CD4-positive, CD25-positive, alpha-beta regulatory T cell (primary cell): Measurements from ENCODE around the gene KIF21B. TPM values are rescaled to one million over a fixed set of nuclear protein-coding genes. Genes with fewer than 3 reads are reported as not detected.
A peak's percentile ranks its signal among the peaks of the same experiment; 100 is the strongest.

Experiments used
- ATAC-seq, 2 donors: fragments of 150-1000 bp; cut with Tn5 transposase; one replicate each; pipeline ENCODE4 v1.10.0; 2021; ENCODE audit warnings: low read depth in 2 of 2, moderate number of reproducible peaks in 2 of 2, moderate library complexity in 1 of 2
- DNase-seq, 3 donors: peaks; one replicate each; pipeline versions ENCODE4 v3.0.0 to v3.0.0-alpha.2; 2012 to 2022; ENCODE audit warnings: mixed read lengths in 1 of 3
- H3K27ac ChIP-seq: one replicate; pipeline ENCODE4 v1.7.0; 2013; ENCODE audit warnings: mild to moderate bottlenecking, low read length; ENCODE audit not compliant: insufficient read depth, poor library complexity, severe bottlenecking
- H3K27me3 ChIP-seq: one replicate; pipeline ENCODE4 v1.7.0; 2013; ENCODE audit warnings: low read length; ENCODE audit not compliant: control insufficient read depth, insufficient read depth
- H3K36me3 ChIP-seq: one replicate; pipeline ENCODE4 v1.7.0; 2013; ENCODE audit warnings: mild to moderate bottlenecking, low read length, moderate library complexity; ENCODE audit not compliant: control insufficient read depth, insufficient read depth
- H3K4me1 ChIP-seq: 2 replicates; pipeline ENCODE4 v1.7.0; 2013; ENCODE audit warnings: mild to moderate bottlenecking, low read length; ENCODE audit not compliant: insufficient read depth, control insufficient read depth, poor library complexity, severe bottlenecking
- H3K4me3 ChIP-seq: one replicate; pipeline ENCODE4 v1.7.0; 2013; ENCODE audit warnings: low read depth, mild to moderate bottlenecking, low read length, moderate library complexity
- H3K9me3 ChIP-seq, 2 experiments: 1 replicate in 1 of 2; 2 replicates in 1 of 2; pipeline ENCODE4 v1.7.0; 2013; ENCODE audit warnings: low read length in 2 of 2, mild to moderate bottlenecking in 1 of 2, moderate library complexity in 1 of 2; ENCODE audit not compliant: control insufficient read depth in 2 of 2
- H3K27ac Mint-ChIP-seq, 3 donors: one replicate each; pipeline ENCODE4 v1.8.0; 2020 to 2022; ENCODE audit warnings: mild to moderate bottlenecking in 3 of 3, mixed read lengths in 3 of 3, moderate library complexity in 2 of 3
- H3K27me3 Mint-ChIP-seq: one replicate; pipeline ENCODE4 v1.8.0; 2022; ENCODE audit warnings: mild to moderate bottlenecking, mixed read lengths
- H3K36me3 Mint-ChIP-seq: one replicate; pipeline ENCODE4 v1.8.0; 2020; ENCODE audit warnings: mixed read lengths
- H3K4me1 Mint-ChIP-seq, 4 donors: one replicate each; pipeline ENCODE4 v1.8.0; 2020 to 2022; ENCODE audit warnings: mixed read lengths in 4 of 4, mild to moderate bottlenecking in 1 of 4
- H3K4me3 Mint-ChIP-seq, 4 donors: one replicate each; pipeline ENCODE4 v1.8.0; 2020 to 2022; ENCODE audit warnings: mild to moderate bottlenecking in 4 of 4, mixed read lengths in 4 of 4, moderate library complexity in 3 of 4
- H3K9me3 Mint-ChIP-seq, 7 donors: one replicate each; pipeline ENCODE4 v1.8.0; 2020 to 2022; ENCODE audit warnings: mixed read lengths in 7 of 7, mild to moderate bottlenecking in 3 of 7, moderate library complexity in 2 of 7
- polyA plus RNA-seq, 4 donors: library from polyadenylated mRNA; unstranded; fragments of 300-500 nt; fragmentation: Illumina TruSeq; gene quantifications; one replicate each; pipeline ENCODE4 v1.2.3, GENCODE V29; 2021
- total RNA-seq: library from RNA; stranded (reverse); gene quantifications from one replicate; pipeline ENCODE4 v1.2.3, GENCODE V29; 2022

The KIF21B gene
- total and polyA plus RNA-seq, 5 donors from 2014 or later = 2.3 to 96.9 (median 3.3) TPM

DNA sequence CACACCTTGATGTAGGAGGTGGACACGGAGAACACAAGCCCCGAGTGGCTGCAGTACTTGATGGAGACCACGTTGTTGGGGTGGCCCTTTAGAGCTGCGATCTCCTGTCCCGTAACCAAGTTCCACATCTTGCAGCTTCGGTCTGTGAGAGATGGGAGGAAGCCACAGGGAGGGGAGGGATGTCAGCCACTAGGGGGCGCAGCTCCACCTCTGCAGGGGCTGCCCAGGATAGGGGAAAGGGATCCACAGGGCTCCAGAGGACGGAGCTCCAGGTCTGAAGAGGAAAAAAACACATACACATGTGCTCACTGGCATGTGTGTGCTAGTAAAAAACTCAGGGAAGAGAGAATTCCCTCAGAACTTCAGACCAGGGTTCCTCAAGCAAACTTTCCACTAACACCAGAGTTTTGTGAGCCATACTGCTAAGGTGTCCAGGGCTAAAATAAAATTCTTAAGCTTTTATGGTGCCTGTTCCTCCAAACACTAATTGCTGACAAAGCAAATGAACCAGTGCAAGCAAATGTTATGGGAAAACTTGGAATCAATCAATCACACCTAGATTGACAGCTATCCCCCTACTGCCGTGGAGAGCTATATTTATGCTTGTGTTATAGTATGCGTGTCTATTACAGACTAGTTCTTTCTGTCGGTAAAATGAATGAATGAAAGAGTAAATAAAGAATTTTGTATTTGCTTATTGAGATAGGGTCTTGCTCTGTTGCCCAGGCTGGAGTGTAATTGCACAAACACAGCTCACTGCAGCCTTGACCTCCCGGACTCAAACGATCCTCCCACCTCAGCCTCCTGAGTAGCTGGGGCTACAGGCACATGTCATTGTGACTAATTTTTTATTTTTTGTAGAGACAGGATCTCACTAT lies 43.7 kb downstream of the KIF21B start:
- Histone ChIP-seq H3K36me3 (peaks cover 83% of the 10 kb centered on the region), H3K4me1 (no peaks in the 10 kb centered on the region), H3K4me3 (no peak overlapping the region), H3K27me3 (no peaks in the 10 kb centered on the region), H3K27ac (no peak overlapping the region), H3K9me3 (peaks cover 0 to 1% of the 10 kb centered on the region in 2 experiments)
- H3K4me1 Mint-ChIP-seq = no peaks in the 10 kb centered on the region
- H3K27ac Mint-ChIP-seq = peak overlapping the region; percentile 24 to 79 (median 39)
- no peaks in the 10 kb centered on the region for H3K27me3 Mint-ChIP-seq
- no peak overlapping the region for H3K4me3 Mint-ChIP-seq
- ATAC-seq (peak in 1 of 2 donors; percentile 51), DNase-seq (peak; percentile 29 to 63 (median 55))
- peaks cover 51% of the 10 kb centered on the region for H3K36me3 Mint-ChIP-seq
- no peaks in the 10 kb centered on the region for H3K9me3 Mint-ChIP-seq

DNA sequence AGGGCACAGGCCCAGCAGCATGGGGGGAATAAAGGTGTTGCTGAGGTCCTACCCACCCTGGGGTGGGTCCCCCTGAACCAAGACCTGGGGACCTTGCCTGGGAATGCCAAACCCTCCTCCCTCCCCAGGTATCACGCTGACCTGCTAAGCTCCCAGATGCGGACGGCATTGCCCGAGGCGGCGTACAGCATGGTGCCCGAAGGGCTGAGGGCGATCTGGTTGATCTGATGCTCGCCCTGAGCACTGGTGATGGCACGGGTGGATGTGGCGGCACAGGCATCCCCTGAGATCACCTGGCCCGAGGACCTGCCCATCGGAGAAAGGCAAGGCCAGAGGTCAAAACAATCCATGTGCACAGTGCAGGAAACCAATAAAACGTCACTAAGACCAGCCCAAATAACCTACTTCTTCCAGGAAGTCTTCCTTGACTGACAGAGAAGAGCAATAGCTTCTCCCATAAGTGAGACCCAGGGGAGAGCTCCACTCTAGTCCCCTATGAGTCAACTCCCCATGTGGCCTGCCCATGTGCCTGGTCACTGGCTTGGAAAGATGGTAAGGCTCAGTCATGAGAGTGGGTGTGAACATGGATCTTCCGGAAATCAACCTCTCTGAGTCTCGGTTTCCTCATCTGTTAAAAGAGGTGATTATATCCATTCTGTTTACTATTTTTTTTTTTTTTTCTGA lies 46.3 kb downstream of the KIF21B start:
- ATAC-seq (no peak), DNase-seq (no peak)
- no peaks in the 10 kb centered on the region for H3K4me1 ChIP-seq
- no peaks in the 10 kb centered on the region for H3K27me3 ChIP-seq
- H3K36me3 ChIP-seq = peaks cover 84% of the 10 kb centered on the region
- peaks cover 0 to 1% of the 10 kb centered on the region in 2 experiments for H3K9me3 ChIP-seq
- H3K4me3 Mint-ChIP-seq = no peak overlapping the region
- H3K27me3 Mint-ChIP-seq = no peaks in the 10 kb centered on the region
- H3K4me3 ChIP-seq = no peak overlapping the region
- no peaks in the 10 kb centered on the region for H3K4me1 Mint-ChIP-seq
- no peak overlapping the region for H3K27ac ChIP-seq
- H3K27ac Mint-ChIP-seq = no peak overlapping the region
- peaks cover 41% of the 10 kb centered on the region for H3K36me3 Mint-ChIP-seq
- no peaks in the 10 kb centered on the region for H3K9me3 Mint-ChIP-seq

- Mint-ChIP-seq H3K27ac (no peak overlapping the region), H3K36me3 (peaks cover 39% of the 10 kb centered on the region), H3K4me3 (no peak overlapping the region)
These were observed 46.9 kb downstream of the KIF21B start for GRCh38 chr1:200976634-200977033.

DNA sequence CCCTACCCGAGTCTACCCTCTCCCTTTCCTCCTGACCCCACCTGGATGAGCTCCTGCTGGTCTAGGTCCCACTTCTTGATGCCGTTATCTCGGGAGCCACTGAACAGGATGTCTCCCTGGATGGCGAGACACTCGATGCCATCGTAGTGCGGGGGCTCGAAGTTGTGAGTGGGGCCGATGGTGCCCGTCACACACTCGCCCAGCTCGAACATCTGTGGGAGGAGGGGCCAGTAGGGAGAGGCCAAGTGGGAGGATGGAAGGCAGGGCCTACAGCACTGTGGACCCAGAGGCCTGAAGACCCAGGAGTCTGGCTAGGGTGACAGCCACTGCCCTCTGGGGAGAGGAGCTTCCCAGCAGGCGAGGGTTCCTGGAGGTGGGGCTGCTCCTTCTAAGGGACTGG lies 48.1 kb downstream of the KIF21B start:
- peaks cover 0 to 1% of the 10 kb centered on the region in 2 experiments for H3K9me3 ChIP-seq
- peaks cover 43% of the 10 kb centered on the region for H3K36me3 Mint-ChIP-seq
- H3K4me3 ChIP-seq = no peak overlapping the region
- H3K27me3 Mint-ChIP-seq = no peaks in the 10 kb centered on the region
- H3K4me1 Mint-ChIP-seq = no peaks in the 10 kb centered on the region
- H3K27ac Mint-ChIP-seq = peak overlapping the region in 1 of 3 donors; percentile 43
- H3K27ac ChIP-seq = no peak overlapping the region
- no peak overlapping the region for H3K4me3 Mint-ChIP-seq
- H3K4me1 ChIP-seq = no peaks in the 10 kb centered on the region
- DNase-seq (no peak), ATAC-seq (no peak)
- no peaks in the 10 kb centered on the region for H3K27me3 ChIP-seq
- no peaks in the 10 kb centered on the region for H3K9me3 Mint-ChIP-seq
- H3K36me3 ChIP-seq = peaks cover 80% of the 10 kb centered on the region

More at GRCh38 chr1:200976634-200977033, 46.9 kb downstream of the KIF21B start:
- DNase-seq (no peak), ATAC-seq (no peak)
- H3K4me3 ChIP-seq = no peak overlapping the region
- H3K9me3 ChIP-seq = peaks cover 0 to 1% of the 10 kb centered on the region in 2 experiments
- H3K27me3 ChIP-seq = no peaks in the 10 kb centered on the region
- H3K4me1 ChIP-seq = no peaks in the 10 kb centered on the region
- peaks cover 81% of the 10 kb centered on the region for H3K36me3 ChIP-seq
- Mint-ChIP-seq H3K27me3 (no peaks in the 10 kb centered on the region), H3K9me3 (no peaks in the 10 kb centered on the region), H3K4me1 (no peaks in the 10 kb centered on the region)
- no peak overlapping the region for H3K27ac ChIP-seq

GRCh38 chr1:200974711-200975110 lies 48.8 kb downstream of the KIF21B start:
- H3K36me3 Mint-ChIP-seq = peaks cover 39% of the 10 kb centered on the region

DNA sequence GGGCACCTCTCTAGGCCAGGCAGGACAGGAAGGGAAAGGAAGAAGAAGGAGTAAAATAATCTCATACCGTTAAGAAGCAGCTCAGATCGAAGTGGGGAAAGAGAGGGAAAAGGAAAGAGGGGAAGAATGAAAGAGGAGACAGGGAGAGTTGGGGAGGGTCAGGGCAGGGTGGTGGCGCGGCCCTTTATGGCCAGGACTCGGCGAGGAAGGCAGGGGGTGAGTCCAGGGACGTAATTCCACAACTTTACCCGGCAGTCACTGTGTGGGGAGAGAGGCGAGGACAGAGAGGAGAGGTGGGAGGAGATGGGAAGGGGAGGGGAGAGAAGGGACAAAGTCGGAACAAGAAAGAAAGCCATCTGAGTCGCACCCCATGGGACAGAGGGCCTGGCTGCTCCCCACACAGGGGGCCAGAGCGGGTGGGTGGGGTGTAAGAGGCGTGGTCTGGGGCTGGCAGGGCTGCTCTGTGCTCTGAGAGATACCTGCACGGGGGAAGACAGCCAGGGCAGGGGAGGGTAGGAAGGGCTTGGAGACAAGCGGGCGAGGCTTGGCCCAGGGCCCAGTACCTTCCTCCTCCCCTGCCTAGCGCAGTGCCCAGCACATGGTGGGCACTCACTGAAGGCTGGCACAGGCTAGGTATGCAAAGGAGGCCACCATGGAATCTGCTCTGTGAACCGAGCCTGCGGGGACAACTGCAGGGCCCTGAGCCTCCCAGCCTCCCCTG lies 49.4 kb downstream of the KIF21B start:
- Histone ChIP-seq H3K27me3 (no peaks in the 10 kb centered on the region), H3K36me3 (peaks cover 75% of the 10 kb centered on the region), H3K4me1 (no peaks in the 10 kb centered on the region), H3K4me3 (no peak overlapping the region), H3K27ac (no peak overlapping the region), H3K9me3 (no peaks in the 10 kb centered on the region)
- Mint-ChIP-seq H3K36me3 (peaks cover 40% of the 10 kb centered on the region), H3K9me3 (no peaks in the 10 kb centered on the region), H3K27ac (peak overlapping the region in 1 of 3 donors; percentile 43), H3K4me3 (no peak overlapping the region), H3K4me1 (peaks cover 0 to 5% (median 2%) of the 10 kb centered on the region in 4 donors), H3K27me3 (no peaks in the 10 kb centered on the region)
- ATAC-seq (no peak), DNase-seq (no peak)

More at GRCh38 chr1:200974711-200975110, 48.8 kb downstream of the KIF21B start:
- H3K27me3 Mint-ChIP-seq = no peaks in the 10 kb centered on the region
- no peaks in the 10 kb centered on the region for H3K27me3 ChIP-seq
- no peak for DNase-seq
- no peaks in the 10 kb centered on the region for H3K9me3 ChIP-seq
- H3K27ac Mint-ChIP-seq = no peak overlapping the region
- H3K9me3 Mint-ChIP-seq = no peaks in the 10 kb centered on the region
- H3K4me3 ChIP-seq = no peak overlapping the region
- H3K4me3 Mint-ChIP-seq = no peak overlapping the region
- no peaks in the 10 kb centered on the region for H3K4me1 Mint-ChIP-seq
- no peak overlapping the region for H3K27ac ChIP-seq
- ATAC-seq = no peak
- H3K36me3 ChIP-seq = peaks cover 80% of the 10 kb centered on the region
- no peaks in the 10 kb centered on the region for H3K4me1 ChIP-seq

- Histone ChIP-seq H3K4me3 (no peak overlapping the region), H3K27me3 (no peaks in the 10 kb centered on the region), H3K9me3 (no peaks in the 10 kb centered on the region), H3K27ac (no peak overlapping the region), H3K36me3 (peaks cover 70% of the 10 kb centered on the region), H3K4me1 (no peaks in the 10 kb centered on the region)
- ATAC-seq (no peak), DNase-seq (no peak)
- Mint-ChIP-seq H3K4me3 (no peak overlapping the region), H3K27me3 (no peaks in the 10 kb centered on the region), H3K9me3 (no peaks in the 10 kb centered on the region), H3K4me1 (peaks cover 0 to 5% (median 2%) of the 10 kb centered on the region in 4 donors), H3K27ac (no peak overlapping the region), H3K36me3 (peaks cover 37% of the 10 kb centered on the region)
These were observed 50.4 kb downstream of the KIF21B start for GRCh38 chr1:200972985-200973742.
